Frontal cortex (tissue), 4 donors: ENCODE data around the gene SUMO2. TPM values are rescaled to one million over a fixed set of nuclear protein-coding genes. Genes with fewer than 3 reads are reported as not detected.
"Not testable (repeated sequence)": the region's sequence is repeated elsewhere in the genome, so short reads cannot be mapped to it uniquely, and the experiment has no call there.

Experiments
- DNase-seq, 2 donors: peaks; one replicate each; pipeline ENCODE4 v3.0.0; 2012; ENCODE audit warnings: low spot score in 2 of 2
- FAIRE-seq: peaks from 2 replicates; lab custom pipeline; 2012; peaks lifted over from hg19 to GRCh38; lab: Jason Lieb, UNC
- small RNA-seq: library from RNA; depleted of rRNA; stranded (forward); fragments of <200 nt; gene quantifications from one replicate; pipeline ENCODE3, GENCODE V24; 2014
- total RNA-seq: library from RNA; depleted of rRNA; stranded (reverse); fragments of >200 nt; gene quantifications from one replicate; pipeline ENCODE4 v1.2.3, GENCODE V29; 2014
- donor health status: control.
- donor health status: control.
- donor health status: control.

SUMO2 gene
- total RNA-seq, 1 donor from 2014 or later = 181 TPM

DNA sequence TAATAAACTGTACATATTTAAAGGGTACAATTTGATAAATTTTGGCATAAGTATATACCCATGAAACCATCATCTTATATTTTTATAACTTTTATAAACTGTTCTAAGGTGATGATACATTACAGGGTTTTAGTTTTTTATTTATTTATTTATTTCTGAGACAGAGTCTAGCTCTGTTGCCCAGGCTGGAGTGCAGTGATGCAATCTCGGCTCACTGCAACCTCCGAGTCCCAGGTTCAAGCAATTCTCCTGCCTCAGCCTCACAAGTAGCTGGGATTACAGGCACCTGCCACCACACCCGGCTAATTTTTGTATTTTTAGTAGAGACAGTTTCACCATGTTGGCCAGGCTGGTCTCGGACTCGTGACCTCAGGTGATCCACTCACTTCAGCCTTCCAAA lies 54.8 kb downstream of the SUMO2 start:
- not testable (repeated sequence) for FAIRE-seq, DNase-seq

DNA sequence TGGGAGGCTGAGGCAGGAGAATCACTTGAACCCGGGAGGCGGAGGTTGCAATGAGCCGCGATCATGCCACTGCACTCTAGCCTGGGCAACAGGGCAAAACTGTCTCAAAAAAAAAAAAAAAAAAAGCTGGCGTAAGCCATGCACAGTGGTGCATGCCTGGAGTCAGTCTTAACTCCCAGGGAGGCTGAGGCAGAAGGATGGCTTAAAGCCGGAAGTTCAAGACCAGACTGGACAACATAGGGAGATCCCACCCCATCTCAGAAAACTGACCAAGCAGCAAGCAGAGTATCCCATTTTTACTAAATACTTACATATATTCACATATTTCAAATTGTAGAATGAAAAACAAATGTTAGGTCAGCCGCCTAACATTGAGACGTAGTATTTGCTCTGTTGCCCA lies 55.8 kb downstream of the SUMO2 start:
- DNase-seq (no peak), FAIRE-seq (no peak)

DNA sequence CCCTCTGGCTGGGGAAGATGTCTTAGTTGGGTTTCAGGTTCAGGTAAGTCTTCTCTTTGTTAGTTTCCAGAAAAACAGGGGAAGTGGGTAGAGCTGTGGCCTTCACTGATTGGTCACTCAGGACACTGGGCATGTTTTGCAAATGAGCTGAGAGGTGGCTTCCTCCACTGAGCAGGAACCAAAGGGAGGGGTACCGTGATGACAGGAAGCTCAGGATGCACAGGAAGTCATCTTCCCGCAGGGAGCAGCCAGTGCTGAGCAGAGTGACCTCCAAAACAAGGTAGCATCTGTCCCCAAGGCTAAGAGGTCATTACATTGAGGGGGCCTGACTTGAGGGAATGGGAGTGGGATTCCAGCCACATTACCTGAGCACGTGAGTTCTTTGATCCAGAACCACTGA lies 56.8 kb downstream of the SUMO2 start:
- no peak for DNase-seq
- FAIRE-seq = no peak

- no peak for FAIRE-seq
- no peak for DNase-seq
These were observed 58.0 kb downstream of the SUMO2 start for GRCh38 chr17:75124819-75125162.

DNA sequence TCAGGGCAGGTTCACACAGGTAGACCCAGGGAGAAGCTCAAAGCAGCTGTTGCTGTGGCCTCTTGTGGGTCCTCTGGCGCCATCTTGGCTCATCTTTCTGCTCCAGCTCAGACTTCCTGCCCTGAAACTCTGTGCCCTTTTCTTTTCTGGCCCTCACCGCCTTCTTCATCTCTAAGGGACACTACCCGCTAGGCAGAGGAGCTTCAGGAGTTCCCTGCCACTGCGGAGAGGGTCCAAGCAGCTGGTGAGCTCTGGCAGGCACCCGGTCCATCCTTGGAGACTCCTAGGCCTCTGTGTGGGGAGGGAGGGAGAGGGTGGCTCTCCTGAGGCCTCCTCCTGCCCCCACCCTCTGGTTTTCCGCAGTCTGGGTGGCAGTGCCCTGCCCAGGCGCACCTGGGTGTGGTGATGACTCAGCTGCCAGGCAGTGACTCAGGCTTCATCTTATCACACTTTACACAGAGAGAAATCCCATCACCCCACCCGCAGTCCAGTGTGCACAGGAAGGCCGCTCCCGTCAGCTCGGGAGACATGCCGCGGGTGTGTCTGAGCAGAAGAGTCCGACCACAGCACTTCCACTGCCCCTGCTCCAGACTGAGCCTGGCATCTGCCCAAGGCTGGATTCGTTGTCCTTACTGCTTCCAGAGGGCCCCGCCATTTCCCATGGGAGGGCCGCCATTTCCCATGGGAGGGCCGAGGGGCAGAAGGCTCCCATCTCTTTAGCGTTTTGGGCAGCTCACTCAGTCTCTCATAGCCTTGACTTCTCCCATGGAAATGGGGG lies 58.5 kb downstream of the SUMO2 start:
- FAIRE-seq (no peak), DNase-seq (no peak)

GRCh38 chr17:75118307-75118706 lies 64.5 kb downstream of the SUMO2 start:
- DNase-seq (no peak), FAIRE-seq (no peak)

GRCh38 chr17:75116737-75117136 lies 66.0 kb downstream of the SUMO2 start:
- DNase-seq (no peak), FAIRE-seq (no peak)

Small RNA genes within 50 kb of the gene (small RNA-seq; reads per million reads assigned to genes)
- not detected for gene RF00019

Other genes with a start within 250 kb of the SUMO2 start
- not detected for gene OTOP3, start 247.1 kb downstream of the SUMO2 start, total RNA-seq
- gene HID1, start 210.2 kb downstream of the SUMO2 start, total RNA-seq = 17.1 TPM
- 3.3 TPM for gene CDR2L, start 195.3 kb downstream of the SUMO2 start, total RNA-seq
- 12.6 TPM for gene MRPL58, start 170.3 kb downstream of the SUMO2 start, total RNA-seq
- gene ATP5PD, start 136.0 kb downstream of the SUMO2 start, total RNA-seq = 106 TPM
- gene KCTD2, start 135.7 kb downstream of the SUMO2 start, total RNA-seq = 28.9 TPM
- gene SLC16A5, start 95.0 kb downstream of the SUMO2 start, total RNA-seq = 1.2 TPM
- 2.4 TPM for gene ARMC7, start 73.0 kb downstream of the SUMO2 start, total RNA-seq
- 20.8 TPM for gene NT5C, start 51.2 kb downstream of the SUMO2 start, total RNA-seq
- 538 TPM for gene JPT1, start 28.4 kb downstream of the SUMO2 start, total RNA-seq
- gene NUP85, start 22.7 kb upstream of the SUMO2 start, total RNA-seq = 28.1 TPM
- 15.1 TPM for gene GGA3, start 78.6 kb upstream of the SUMO2 start, total RNA-seq
- 37.1 TPM for gene MRPS7, start 78.9 kb upstream of the SUMO2 start, total RNA-seq
- gene MIF4GD, start 88.3 kb upstream of the SUMO2 start, total RNA-seq = 8.2 TPM
- gene SLC25A19, start 106.5 kb upstream of the SUMO2 start, total RNA-seq = 6.9 TPM
- gene GRB2, start 222.7 kb upstream of the SUMO2 start, total RNA-seq = 159 TPM